Fibroblast of lung (primary cell): ENCODE data around the gene SMAD3. TPM values are rescaled to one million over a fixed set of nuclear protein-coding genes. Genes with fewer than 3 reads are reported as not detected.
A peak's percentile ranks its signal among the peaks of the same experiment; 100 is the strongest.

Experiments used
- DNase-seq, 2 donors: peaks; one replicate each; pipeline versions ENCODE4 v3.0.0 to v3.0.0-alpha.2; 2010; ENCODE audit warnings: low read depth in 2 of 2
- H2AFZ ChIP-seq: 2 replicates; pipeline ENCODE4 v1.5.1; 2012; ENCODE audit warnings: low read length, control low read depth, inconsistent platforms
- H3K27ac ChIP-seq: 2 replicates; pipeline ENCODE4 v1.5.1; 2011; ENCODE audit warnings: low read length, control low read depth; ENCODE audit not compliant: insufficient read depth
- H3K27me3 ChIP-seq: 2 replicates; pipeline ENCODE4 v1.5.1; 2011; ENCODE audit warnings: mild to moderate bottlenecking, low read length; ENCODE audit not compliant: control insufficient read depth, insufficient read depth
- H3K36me3 ChIP-seq: 2 replicates; pipeline ENCODE4 v1.5.1; 2011; ENCODE audit warnings: low read length; ENCODE audit not compliant: control insufficient read depth, insufficient read depth
- H3K4me1 ChIP-seq: 2 replicates; pipeline ENCODE4 v1.5.1; 2011; ENCODE audit warnings: low read length; ENCODE audit not compliant: control insufficient read depth, insufficient read depth; ENCODE audit errors: extremely low read depth
- H3K4me2 ChIP-seq: 2 replicates; pipeline ENCODE4 v1.5.1; 2011; ENCODE audit warnings: low read length, control low read depth; ENCODE audit not compliant: insufficient read depth; ENCODE audit errors: extremely low read depth
- H3K4me3 ChIP-seq, 4 experiments: fragments of 200-600 bp in 1 of 4; sonication (generic) in 1 of 4; replicated peaks in 1 of 4; 2 replicates each; pipeline ENCODE4 v1.5.1; 2011 to 2016; ENCODE audit warnings: low read length in 4 of 4, low read depth in 3 of 4, mild to moderate bottlenecking in 3 of 4, control low read depth in 2 of 4, inconsistent platforms in 1 of 4, mixed read lengths in 1 of 4; ENCODE audit not compliant: insufficient read depth in 1 of 4; ENCODE audit errors: control extremely low read depth in 1 of 4
- H3K79me2 ChIP-seq: 2 replicates; pipeline ENCODE4 v1.5.1; 2012; ENCODE audit warnings: mild to moderate bottlenecking, low read length, inconsistent platforms; ENCODE audit not compliant: control insufficient read depth, insufficient read depth
- H3K9ac ChIP-seq: 2 replicates; pipeline ENCODE4 v1.5.1; 2011; ENCODE audit warnings: mild to moderate bottlenecking, low read length, control low read depth; ENCODE audit not compliant: insufficient read depth
- H3K9me3 ChIP-seq: 2 replicates; pipeline ENCODE4 v1.5.1; 2012; ENCODE audit warnings: low read depth, low read length; ENCODE audit not compliant: control insufficient read depth, insufficient read depth
- H4K20me1 ChIP-seq: 2 replicates; pipeline ENCODE4 v1.5.1; 2011; ENCODE audit warnings: low read length; ENCODE audit not compliant: control insufficient read depth, insufficient read depth; ENCODE audit errors: extremely low read depth
- EZH2 ChIP-seq: IDR thresholded peaks from 2 replicates; pipeline ENCODE4 v1.5.1; 2012; ENCODE audit warnings: low read length, control low read depth, mild to moderate bottlenecking; ENCODE audit errors: missing control alignments
- polyA plus RNA-seq, 2 donors: library from polyadenylated mRNA; depleted of rRNA in 1 of 2; stranded (reverse) in 1 of 2; unstranded in 1 of 2; fragments of >200 nt; gene quantifications; 2 replicates each; pipeline ENCODE4 v1.2.1, GENCODE V29; 2011 to 2012; ENCODE audit warnings: missing spikeins in 1 of 2
- total RNA-seq: library from RNA; depleted of rRNA; stranded (reverse); fragments of >200 nt; gene quantifications from 2 replicates; pipeline ENCODE4 v1.2.1, GENCODE V29; 2014
- TF ChIP-seq, protein P1 (sequence below), 2 donors: IDR thresholded peaks in 1 of 2; conservative IDR thresholded peaks in 1 of 2; 1 replicate in 1 of 2; 2 replicates in 1 of 2; pipeline ENCODE4 v1.5.1; 2011 to 2012; ENCODE audit warnings: low read length in 2 of 2, control low read depth in 1 of 2, inconsistent platforms in 1 of 2, low read depth in 1 of 2, mild to moderate bottlenecking in 1 of 2

Gene SMAD3
- total and polyA plus RNA-seq, 2 donors (not counting 1 experiment from before 2014, with no cell fraction given) = 69.9 to 173 TPM

DNA sequence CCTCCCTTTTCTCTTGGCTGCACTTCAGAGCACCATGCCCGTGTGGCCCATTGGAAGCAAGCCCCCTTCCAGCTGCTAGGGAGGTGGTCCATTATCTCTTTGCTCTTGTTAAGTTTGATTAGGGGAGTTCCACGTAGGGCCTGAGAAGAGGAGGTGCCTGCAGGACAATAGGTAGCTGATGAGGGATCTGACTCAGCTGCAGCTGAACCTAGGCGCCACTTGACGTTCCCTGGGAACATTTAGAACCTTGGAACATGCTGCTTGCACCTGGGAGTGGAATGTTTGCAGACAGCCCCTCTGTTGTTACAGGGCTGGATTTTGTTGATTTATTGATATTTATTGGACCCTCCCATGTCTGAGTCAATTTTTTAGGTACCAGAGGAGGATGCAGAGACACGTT is 4.7 kb downstream of the SMAD3 start:
- H3K4me3 ChIP-seq = peak overlapping the region in 3 of 4 experiments; percentile 39 to 97 (median 83)
- H3K79me2 ChIP-seq = peaks cover 91% of the 10 kb centered on the region
- H3K27me3 ChIP-seq = no peaks in the 10 kb centered on the region
- no peak overlapping the region for H3K9ac ChIP-seq
- peaks cover 14% of the 10 kb centered on the region for H3K36me3 ChIP-seq
- H3K4me1 ChIP-seq = peaks cover 9% of the 10 kb centered on the region
- no peak for TF ChIP-seq EZH2
- TF ChIP-seq, protein P1, sequence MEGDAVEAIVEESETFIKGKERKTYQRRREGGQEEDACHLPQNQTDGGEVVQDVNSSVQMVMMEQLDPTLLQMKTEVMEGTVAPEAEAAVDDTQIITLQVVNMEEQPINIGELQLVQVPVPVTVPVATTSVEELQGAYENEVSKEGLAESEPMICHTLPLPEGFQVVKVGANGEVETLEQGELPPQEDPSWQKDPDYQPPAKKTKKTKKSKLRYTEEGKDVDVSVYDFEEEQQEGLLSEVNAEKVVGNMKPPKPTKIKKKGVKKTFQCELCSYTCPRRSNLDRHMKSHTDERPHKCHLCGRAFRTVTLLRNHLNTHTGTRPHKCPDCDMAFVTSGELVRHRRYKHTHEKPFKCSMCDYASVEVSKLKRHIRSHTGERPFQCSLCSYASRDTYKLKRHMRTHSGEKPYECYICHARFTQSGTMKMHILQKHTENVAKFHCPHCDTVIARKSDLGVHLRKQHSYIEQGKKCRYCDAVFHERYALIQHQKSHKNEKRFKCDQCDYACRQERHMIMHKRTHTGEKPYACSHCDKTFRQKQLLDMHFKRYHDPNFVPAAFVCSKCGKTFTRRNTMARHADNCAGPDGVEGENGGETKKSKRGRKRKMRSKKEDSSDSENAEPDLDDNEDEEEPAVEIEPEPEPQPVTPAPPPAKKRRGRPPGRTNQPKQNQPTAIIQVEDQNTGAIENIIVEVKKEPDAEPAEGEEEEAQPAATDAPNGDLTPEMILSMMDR (conservative IDR thresholded peaks at IDR 0.05 in 1 of 2, IDR thresholded peaks at IDR 0.05 in 1 of 2; ENCODE audit: low read depth in 1 of 2, low read length in 2 of 2) = no peak
- peak overlapping the region; percentile 49 for H3K27ac ChIP-seq
- H2AFZ ChIP-seq = no peak overlapping the region
- no peaks in the 10 kb centered on the region for H3K9me3 ChIP-seq
- peaks cover 2% of the 10 kb centered on the region for H4K20me1 ChIP-seq
- H3K4me2 ChIP-seq = peak overlapping the region; percentile 81
- DNase-seq = no peak

DNA sequence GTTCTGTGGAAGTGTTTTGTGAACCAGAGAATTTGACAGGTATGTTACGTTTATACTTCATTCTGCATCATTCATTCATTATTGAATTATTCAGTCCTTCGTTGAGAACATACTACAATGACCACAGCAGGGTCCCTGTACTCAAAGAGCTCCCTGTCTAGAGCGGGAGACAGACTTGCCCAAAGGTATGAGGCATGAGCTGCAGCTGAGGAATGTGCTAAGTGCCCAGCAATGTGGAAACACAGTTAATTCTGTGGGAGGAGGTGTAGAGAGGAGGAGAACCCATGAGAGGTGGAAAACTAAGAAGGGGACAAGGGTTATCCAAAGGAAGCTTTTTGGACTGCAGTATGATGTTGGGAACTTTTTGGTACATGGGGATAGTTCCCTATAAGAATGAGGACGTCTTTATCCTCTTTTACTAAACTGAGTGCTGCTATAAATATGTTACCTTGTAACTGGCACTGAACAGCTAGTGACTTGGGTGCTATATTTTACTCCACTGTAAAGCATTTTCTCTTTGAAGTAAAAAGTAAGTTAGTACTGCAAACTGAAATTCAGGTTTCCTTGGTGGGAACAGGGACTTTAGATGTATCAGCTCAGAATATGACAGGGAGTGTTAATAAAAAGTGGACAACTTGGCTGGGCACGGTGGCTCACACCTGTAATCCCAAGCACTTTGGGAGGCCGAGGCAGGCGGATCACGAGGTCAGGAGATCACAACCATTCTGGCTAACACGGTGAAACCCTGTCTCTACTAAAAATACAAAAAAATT is 5.7 kb downstream of the SMAD3 start:
- Histone ChIP-seq H3K9ac (no peak overlapping the region), H2AFZ (no peak overlapping the region), H3K27me3 (no peaks in the 10 kb centered on the region), H3K79me2 (peaks cover 98% of the 10 kb centered on the region), H3K9me3 (no peaks in the 10 kb centered on the region), H3K4me3 (peak overlapping the region in 2 of 4 experiments; percentile 8 to 97), H3K27ac (no peak overlapping the region), H3K36me3 (peaks cover 16% of the 10 kb centered on the region), H4K20me1 (peaks cover 2% of the 10 kb centered on the region), H3K4me2 (peak overlapping the region; percentile 74), H3K4me1 (peaks cover 16% of the 10 kb centered on the region)
- peak in 1 of 2 donors; percentile 59 for DNase-seq
- TF ChIP-seq EZH2 = no peak
- TF ChIP-seq, protein P1 (conservative IDR thresholded peaks at IDR 0.05 in 1 of 2, IDR thresholded peaks at IDR 0.05 in 1 of 2; ENCODE audit: low read depth in 1 of 2, low read length in 2 of 2) = no peak

DNA sequence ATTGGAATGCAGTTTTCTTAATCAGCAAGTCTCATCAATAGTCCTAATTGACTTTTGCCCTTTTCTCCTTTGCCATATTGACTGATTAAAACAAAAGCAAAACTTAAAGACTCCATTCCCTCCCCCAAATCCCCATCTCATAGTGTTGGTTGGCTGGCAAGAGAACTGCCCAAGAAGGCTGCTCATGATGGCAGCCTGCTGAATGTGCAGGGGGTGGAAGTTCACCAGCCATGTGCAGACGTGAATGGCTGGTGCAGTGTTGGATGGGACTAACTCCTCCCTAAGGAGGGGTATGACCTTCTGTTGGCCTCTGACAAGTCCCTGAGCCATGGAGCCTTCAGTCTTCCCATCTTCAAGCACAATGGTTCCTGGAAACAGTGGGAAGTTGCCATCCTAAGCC is 7.0 kb downstream of the SMAD3 start:
- H2AFZ ChIP-seq = no peak overlapping the region
- H3K36me3 ChIP-seq = peaks cover 16% of the 10 kb centered on the region
- H3K4me1 ChIP-seq = peaks cover 24% of the 10 kb centered on the region
- H3K9me3 ChIP-seq = no peaks in the 10 kb centered on the region
- H3K9ac ChIP-seq = no peak overlapping the region
- H4K20me1 ChIP-seq = peaks cover 2% of the 10 kb centered on the region
- H3K79me2 ChIP-seq = peaks cover 98% of the 10 kb centered on the region
- no peaks in the 10 kb centered on the region for H3K27me3 ChIP-seq
- TF ChIP-seq, protein P1 (conservative IDR thresholded peaks at IDR 0.05 in 1 of 2, IDR thresholded peaks at IDR 0.05 in 1 of 2; ENCODE audit: low read depth in 1 of 2, low read length in 2 of 2) = no peak
- TF ChIP-seq EZH2 = no peak
- H3K27ac ChIP-seq = no peak overlapping the region
- no peak overlapping the region for H3K4me3 ChIP-seq
- peak overlapping the region; percentile 21 for H3K4me2 ChIP-seq
- no peak for DNase-seq
